HG03520 (cell line): ENCODE results near the gene KBTBD8.
A peak's percentile ranks its signal among the peaks of the same experiment; 100 is the strongest.

Experiments
- ATAC-seq: cut with Tn5 transposase; IDR thresholded peaks from one replicate; pipeline ENCODE4 v1.9.1; 2021; ENCODE audit warnings: mild to moderate bottlenecking, moderate library complexity; ENCODE audit not compliant: unreplicated experiment

Gene KBTBD8

GRCh38 chr3:67031986-67032385 lies 33.9 kb downstream of the KBTBD8 start:
- no peak for ATAC-seq

GRCh38 chr3:67033079-67033478 lies 35.0 kb downstream of the KBTBD8 start:
- ATAC-seq = no peak

GRCh38 chr3:67034371-67034770 lies 36.3 kb downstream of the KBTBD8 start:
- ATAC-seq = no peak

GRCh38 chr3:67037615-67038014 lies 39.5 kb downstream of the KBTBD8 start:
- ATAC-seq = no peak

- ATAC-seq = no peak
Measured at GRCh38 chr3:67044295-67044694, 46.2 kb downstream of the KBTBD8 start.

- no peak for ATAC-seq
Measured at GRCh38 chr3:67044955-67045354, 46.8 kb downstream of the KBTBD8 start.

GRCh38 chr3:67045711-67046465 lies 47.8 kb downstream of the KBTBD8 start:
- ATAC-seq = no peak

GRCh38 chr3:67047051-67047450 lies 48.9 kb downstream of the KBTBD8 start:
- no peak for ATAC-seq

- ATAC-seq = peak; percentile 94
Measured at GRCh38 chr3:67048067-67048714, 50.1 kb downstream of the KBTBD8 start.

GRCh38 chr3:67048715-67049074 lies 50.6 kb downstream of the KBTBD8 start:
- peak; percentile 71 for ATAC-seq

GRCh38 chr3:67059443-67059842 lies 61.3 kb downstream of the KBTBD8 start:
- ATAC-seq = no peak
